Measurements from ENCODE around the gene NPR2.
A peak's percentile ranks its signal among the peaks of the same experiment; 100 is the strongest.

DNA sequence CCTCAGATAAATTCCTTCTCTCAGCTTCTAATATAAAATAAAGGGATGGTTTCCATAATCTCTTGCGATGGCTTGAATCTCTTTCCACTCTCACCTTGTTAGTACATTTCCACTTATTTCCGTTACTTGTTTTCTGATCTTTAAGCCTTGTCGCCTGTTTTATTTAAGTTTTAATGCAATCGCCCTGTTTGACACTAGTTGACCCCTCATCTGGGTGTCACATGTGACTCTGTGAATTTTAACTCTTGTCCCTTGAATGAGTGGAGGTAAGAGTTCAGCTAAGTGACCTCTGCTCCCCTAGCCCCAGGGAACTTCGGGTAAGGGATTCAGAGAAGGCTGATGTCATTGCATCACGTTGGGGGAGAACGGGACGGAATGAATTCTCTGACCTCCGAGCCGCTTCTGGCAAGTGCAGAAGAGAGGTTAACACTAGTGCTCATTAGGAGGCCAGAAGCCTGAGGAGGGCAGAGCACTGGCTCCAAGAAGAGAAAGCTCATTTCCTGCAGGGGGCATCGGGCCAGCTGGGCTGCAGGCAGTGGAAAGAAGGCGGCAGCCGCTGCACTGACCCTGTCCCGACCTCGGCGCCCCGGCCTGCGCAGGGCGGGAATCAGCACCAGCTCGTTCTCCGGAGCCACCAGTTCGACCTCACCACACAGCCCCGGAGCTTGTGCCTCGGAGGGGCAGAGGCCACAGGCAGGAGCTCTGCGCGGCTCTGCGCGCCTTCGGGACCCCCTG, 22.9 kb downstream of the NPR2 start:
- TF ChIP-seq, protein P1, sequence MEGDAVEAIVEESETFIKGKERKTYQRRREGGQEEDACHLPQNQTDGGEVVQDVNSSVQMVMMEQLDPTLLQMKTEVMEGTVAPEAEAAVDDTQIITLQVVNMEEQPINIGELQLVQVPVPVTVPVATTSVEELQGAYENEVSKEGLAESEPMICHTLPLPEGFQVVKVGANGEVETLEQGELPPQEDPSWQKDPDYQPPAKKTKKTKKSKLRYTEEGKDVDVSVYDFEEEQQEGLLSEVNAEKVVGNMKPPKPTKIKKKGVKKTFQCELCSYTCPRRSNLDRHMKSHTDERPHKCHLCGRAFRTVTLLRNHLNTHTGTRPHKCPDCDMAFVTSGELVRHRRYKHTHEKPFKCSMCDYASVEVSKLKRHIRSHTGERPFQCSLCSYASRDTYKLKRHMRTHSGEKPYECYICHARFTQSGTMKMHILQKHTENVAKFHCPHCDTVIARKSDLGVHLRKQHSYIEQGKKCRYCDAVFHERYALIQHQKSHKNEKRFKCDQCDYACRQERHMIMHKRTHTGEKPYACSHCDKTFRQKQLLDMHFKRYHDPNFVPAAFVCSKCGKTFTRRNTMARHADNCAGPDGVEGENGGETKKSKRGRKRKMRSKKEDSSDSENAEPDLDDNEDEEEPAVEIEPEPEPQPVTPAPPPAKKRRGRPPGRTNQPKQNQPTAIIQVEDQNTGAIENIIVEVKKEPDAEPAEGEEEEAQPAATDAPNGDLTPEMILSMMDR (conservative IDR thresholded peaks at IDR 0.05 in 1 of 2, IDR thresholded peaks at IDR 0.05 in 1 of 2; ENCODE audit: extremely low read depth in 1 of 2, insufficient read depth in 1 of 2, low read depth in 1 of 2, low read length in 2 of 2) = peak; percentile 12 to 41
- no peak for TF ChIP-seq EZH2 (IDR thresholded peaks at IDR 0.05; ENCODE audit: borderline replicate concordance, low read length)
